Superior temporal gyrus (tissue), 1 donor: ENCODE results near the gene RIMBP3C.
A peak's percentile ranks its signal among the peaks of the same experiment; 100 is the strongest.
"Not testable (repeated sequence)": the region's sequence is repeated elsewhere in the genome, so short reads cannot be mapped to it uniquely, and the experiment has no call there.

ENCODE experiments used
- DNase-seq: peaks from one replicate; pipeline ENCODE4 v3.0.0-alpha.2; 2016; ENCODE audit errors: extremely low spot score

RIMBP3C gene

GRCh38 chr22:21573750-21574494, 22.7 kb upstream of the RIMBP3C start:
- DNase-seq, result no peak

DNA sequence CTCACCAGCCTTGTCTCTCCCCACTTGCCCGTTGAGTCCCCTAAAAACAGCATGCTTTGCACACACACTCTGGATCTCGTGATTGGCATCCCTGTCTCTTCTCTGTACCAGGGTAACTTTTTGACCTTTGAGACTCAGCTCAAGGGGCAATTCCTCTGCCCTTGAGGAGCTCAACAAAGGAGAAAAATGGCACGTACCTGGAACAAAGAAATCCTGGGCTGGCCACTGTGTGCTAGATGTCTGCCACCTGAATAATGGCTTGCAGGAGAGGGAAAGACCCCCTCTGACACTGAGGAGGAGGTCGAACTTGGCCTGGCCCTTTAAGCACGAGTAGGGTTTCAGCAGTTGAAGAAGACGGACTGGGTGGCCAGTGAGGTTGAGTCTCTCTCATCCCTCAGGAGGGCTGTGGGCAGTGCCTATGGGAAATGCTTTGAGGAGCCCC, 22.1 kb upstream of the RIMBP3C start:
- DNase-seq, result no peak

GRCh38 chr22:21571679-21572078, 20.4 kb upstream of the RIMBP3C start:
- DNase-seq, result no peak

- DNase-seq, result no peak
Measured at GRCh38 chr22:21570398-21570797, 19.1 kb upstream of the RIMBP3C start.

DNA sequence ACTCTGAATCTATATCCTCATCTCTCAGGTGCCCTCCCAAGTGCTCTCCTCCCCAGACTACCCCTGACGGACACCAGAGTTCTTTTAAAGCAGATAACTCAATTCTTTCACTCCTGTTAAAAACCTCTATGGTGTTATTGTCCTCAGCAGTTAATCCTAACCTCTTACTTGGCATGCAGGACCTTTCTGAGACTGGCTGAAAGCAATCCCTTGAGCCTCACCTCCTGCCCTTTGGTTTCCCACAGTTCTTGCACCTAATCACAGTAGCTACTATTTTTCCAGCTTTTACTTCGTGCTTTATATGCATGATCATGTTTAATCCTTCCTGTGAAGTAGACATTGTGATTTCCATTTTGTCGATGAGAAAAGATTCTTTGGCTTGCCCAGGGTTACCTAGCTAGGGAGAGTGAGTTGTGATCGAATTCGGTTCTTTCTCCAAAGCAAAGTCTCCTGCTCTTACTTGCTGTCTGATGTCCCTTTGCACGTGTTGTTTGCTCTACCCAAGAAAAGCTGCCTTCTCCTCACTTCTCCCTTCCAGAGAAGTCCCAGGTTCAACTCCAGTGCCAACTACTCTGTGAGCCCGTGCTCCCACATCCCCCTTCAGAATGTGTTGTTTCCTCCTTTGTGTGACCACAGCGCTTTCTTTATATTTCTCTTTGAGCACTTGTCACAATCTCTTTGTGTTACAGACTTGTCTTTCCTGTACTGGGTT, 18.4 kb upstream of the RIMBP3C start:
- DNase-seq, result no peak

- DNase-seq, result not testable (repeated sequence)
Measured at GRCh38 chr22:21569076-21569427, 17.8 kb upstream of the RIMBP3C start.

GRCh38 chr22:21568347-21569075, 17.2 kb upstream of the RIMBP3C start:
- DNase-seq, result no peak

GRCh38 chr22:21567456-21568346, 16.4 kb upstream of the RIMBP3C start, which contains the start of gene UBE2L3:
TSS of gene UBE2L3 (plus strand) at chr22:21567714. CDS start at chr22:21567745, 31 bp downstream.
- DNase-seq, result peak; percentile 80

GRCh38 chr22:21564411-21564810, 13.2 kb upstream of the RIMBP3C start:
- DNase-seq, result no peak

- DNase-seq, result no peak
Measured at GRCh38 chr22:21563912-21564311, 12.7 kb upstream of the RIMBP3C start.

- DNase-seq, result not testable (repeated sequence)
Measured at GRCh38 chr22:21560657-21561056, 9.4 kb upstream of the RIMBP3C start.

- DNase-seq, result not testable (repeated sequence)
Measured at GRCh38 chr22:21559345-21560125, 8.3 kb upstream of the RIMBP3C start.

DNA sequence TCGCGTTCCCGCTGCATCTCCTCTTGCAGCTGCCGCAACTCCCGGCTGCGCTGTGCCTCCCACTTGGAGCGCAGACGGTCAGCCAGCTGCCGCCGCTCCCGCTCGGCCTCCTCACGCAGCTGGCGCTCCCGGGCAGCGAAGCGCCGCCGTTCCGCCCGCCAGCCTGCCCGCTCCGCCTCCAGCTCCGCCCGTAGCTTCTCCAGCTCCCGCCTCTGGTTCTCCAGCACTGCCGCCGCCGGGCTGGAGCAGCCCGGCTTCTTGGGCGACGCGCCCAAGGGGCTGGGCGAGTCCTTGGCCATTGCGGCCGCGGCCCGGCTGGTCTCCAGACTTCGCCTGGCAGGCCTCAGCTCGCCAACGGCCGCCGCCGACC, 598 bp downstream of the RIMBP3C start:
- DNase-seq, result not testable (repeated sequence)

DNA sequence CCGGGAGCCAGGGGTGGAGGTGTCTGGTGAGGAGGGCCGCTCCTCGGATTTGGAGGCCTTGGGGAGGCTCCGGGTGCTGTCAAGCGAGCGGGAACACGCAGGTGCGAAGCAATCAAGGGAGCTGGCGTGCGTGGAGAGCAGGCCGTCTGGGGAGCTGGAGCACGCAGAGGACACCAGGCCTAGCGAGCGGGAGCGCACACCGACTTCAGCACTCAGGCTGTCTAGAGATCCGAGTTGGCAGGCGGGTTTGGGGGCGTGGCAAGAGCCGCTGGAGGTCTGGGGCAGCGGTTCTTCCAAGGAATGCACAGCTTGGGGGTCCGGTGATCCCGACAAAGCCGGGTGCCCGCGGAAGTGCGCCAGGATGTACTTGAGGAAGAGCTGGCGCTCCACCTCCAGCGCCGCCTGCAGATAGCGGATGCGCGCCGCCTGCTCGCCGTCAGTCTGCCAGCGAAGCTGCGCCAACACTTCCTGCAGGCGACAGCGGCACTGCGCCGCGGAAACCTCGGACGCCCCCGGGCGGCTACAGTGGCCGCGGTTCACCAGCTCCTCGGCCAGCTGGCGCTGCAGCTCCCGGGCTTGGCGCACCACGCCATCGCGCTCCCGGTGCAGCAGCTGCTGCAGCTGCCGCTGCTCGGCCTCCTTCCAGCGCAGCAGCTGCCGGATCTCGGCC, 1.1 kb downstream of the RIMBP3C start:
- DNase-seq, result not testable (repeated sequence)

DNA sequence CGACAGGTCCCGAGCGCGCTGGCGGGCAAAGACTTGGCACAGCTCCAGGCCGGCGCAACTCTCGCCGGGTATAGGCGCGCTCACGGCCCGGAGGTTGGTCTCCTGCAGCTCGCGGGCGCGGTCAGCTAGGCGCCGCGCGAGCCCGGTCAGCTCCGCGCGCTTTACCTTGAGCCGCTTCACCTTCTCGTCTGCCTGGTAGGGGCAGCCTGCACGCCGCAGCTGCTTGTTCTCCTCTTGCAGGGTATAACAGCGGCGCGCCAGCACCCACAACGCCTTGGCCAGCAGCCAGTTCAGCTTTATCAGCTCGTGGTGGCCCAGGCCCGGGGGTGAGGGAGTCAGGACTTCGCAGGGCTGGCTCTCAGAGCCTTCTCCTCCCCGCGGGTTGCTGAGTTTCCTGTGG, 1.7 kb downstream of the RIMBP3C start:
- DNase-seq, result not testable (repeated sequence)

DNA sequence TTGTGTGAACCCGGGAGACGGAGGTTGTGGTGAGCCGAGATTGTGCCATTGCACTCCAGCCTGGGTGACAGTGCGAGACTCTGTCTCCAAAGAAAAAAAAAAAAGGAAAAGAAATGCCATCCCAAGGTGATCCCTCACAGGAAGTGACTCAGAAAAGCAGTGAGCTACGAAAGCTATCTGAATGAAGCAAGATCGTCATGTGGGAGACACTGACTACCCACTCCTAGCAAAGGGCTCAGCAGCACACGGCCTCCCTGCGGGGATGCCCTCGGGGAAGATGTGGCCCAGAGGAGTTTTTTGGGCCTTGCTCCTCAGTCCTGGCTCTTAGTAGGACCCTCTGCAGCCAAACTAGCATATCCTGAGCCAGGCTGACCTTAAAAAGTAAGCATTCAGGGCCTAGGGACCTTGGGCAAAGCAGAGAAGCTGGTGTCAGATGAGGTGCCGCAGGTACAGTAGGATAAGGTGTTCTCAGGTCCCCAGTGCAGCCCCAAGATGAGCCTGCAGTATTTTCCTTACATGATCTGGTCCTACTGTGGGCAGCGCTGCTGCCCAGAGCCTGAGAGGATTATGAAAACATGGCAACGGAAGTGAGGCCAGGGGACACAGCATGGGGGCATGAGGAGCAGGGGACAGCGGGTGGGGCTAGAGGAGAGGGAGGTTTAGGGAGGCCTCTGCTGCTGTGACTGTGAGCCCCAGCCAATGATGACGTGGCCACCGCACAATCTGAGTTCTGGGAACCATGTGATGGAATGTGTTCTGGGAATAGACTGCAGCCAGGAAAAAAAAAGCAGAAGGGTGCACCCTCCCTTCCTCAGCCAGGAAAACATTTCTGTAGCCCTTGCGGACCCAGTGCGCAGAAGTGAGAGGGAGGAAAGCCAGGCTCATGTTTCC, 6.6 kb downstream of the RIMBP3C start:
- not testable (repeated sequence) for DNase-seq

GRCh38 chr22:21539862-21540261, 11.4 kb downstream of the RIMBP3C start:
- not testable (repeated sequence) for DNase-seq

DNA sequence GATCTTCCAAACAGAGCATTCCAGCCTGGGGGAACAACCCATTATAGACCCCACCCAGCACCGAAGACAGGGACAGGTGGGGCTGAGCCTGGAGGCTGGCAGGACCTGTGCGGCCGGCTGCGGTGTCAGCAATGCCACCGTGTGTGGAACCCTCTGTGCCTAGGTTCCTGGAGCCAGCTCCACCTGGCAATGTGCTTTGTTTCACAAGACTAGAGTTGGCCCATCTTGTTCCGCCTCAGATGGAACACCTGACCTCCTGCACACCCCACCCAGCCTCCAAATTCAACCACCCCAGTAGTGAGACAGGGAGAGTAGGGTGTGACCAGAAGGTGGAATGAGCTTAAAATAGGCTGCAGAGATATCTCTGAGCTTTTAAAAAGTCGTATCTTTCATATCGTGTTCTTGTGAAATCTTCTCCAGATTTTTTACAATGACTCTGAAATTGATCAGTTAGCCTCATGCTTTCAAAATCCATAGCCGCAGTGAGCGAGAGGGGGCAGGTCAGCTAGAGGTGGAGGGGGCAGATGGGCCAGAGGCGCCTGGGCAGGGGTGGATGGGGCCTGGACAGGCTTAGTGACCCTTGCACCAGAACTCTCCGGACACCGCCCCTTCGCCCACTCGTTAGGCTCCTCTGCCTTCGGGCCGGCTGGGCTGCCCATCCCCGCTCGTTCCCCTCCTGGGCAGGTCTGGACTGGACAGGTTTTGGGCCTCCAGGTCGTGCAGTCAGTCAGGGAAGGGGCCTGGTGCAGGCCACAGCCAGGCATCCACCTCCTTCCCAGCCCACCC, 18.2 kb downstream of the RIMBP3C start:
- not testable (repeated sequence) for DNase-seq
